Sigmoid colon (tissue), 7 donors: Measurements from ENCODE around the gene AP4E1. TPM values are rescaled to one million over a fixed set of nuclear protein-coding genes. Genes with fewer than 3 reads are reported as not detected.
A peak's percentile ranks its signal among the peaks of the same experiment; 100 is the strongest.
"Not testable (repeated sequence)": the region's sequence is repeated elsewhere in the genome, so short reads cannot be mapped to it uniquely, and the experiment has no call there.

ENCODE experiments used
- DNase-seq: peaks from one replicate; pipeline ENCODE4 v3.0.0-alpha.2; 2019
- H3K27ac ChIP-seq, 4 donors: fragments of 200-600 bp; sonication (generic); one replicate each; pipeline ENCODE4 v1.5.1; 2016 to 2019; ENCODE audit warnings: mild to moderate bottlenecking in 1 of 4
- H3K27me3 ChIP-seq, 3 donors: fragments of 200-600 bp; sonication (generic); one replicate each; pipeline ENCODE4 v1.5.1; 2019; ENCODE audit warnings: mild to moderate bottlenecking in 1 of 3
- H3K36me3 ChIP-seq, 4 donors: fragments of 200-600 bp; sonication (generic); one replicate each; pipeline ENCODE4 v1.5.1; 2016 to 2019
- H3K4me1 ChIP-seq, 4 donors: fragments of 200-600 bp; sonication (generic); one replicate each; pipeline ENCODE4 v1.5.1; 2017 to 2019
- H3K4me3 ChIP-seq, 4 donors: fragments of 200-600 bp; sonication (generic); one replicate each; pipeline ENCODE4 v1.5.1; 2017 to 2019; ENCODE audit warnings: mild to moderate bottlenecking in 2 of 4, moderate library complexity in 1 of 4
- H3K9me3 ChIP-seq, 4 donors: fragments of 200-600 bp in 3 of 4; sonication (generic) in 3 of 4; one replicate each; pipeline versions ENCODE4 v1.5.1 to v1.6.1; 2013 to 2019
- CTCF ChIP-seq, 4 experiments: fragments of 450-650 bp in 3 of 4; fragments of 200-600 bp in 1 of 4; IDR thresholded peaks; one replicate each; pipeline ENCODE4 v1.5.1; 2016 to 2019; ENCODE audit warnings: antibody characterized with exemption in 4 of 4, mild to moderate bottlenecking in 3 of 4, moderate library complexity in 2 of 4
- EP300 ChIP-seq, 4 donors: sonication (generic); formaldehyde crosslinking; IDR thresholded peaks; one replicate each; pipeline ENCODE4 v1.6.1; 2017; ENCODE audit warnings: antibody characterized with exemption in 4 of 4
- POLR2A ChIP-seq, 2 donors: fragments of 450-650 bp; IDR thresholded peaks; one replicate each; pipeline ENCODE4 v1.6.1; 2016; ENCODE audit warnings: antibody characterized with exemption in 2 of 2, mild to moderate bottlenecking in 2 of 2, moderate library complexity in 2 of 2
- POLR2AphosphoS5 ChIP-seq, 4 donors: sonication (generic); formaldehyde crosslinking; IDR thresholded peaks; one replicate each; pipeline ENCODE4 v1.6.1; 2017; ENCODE audit warnings: antibody characterized with exemption in 4 of 4
- whole genome bisulfite sequencing, 2 donors: extraction: QIAGEN DNeasy Blood & Tissue Kit; methylation state at CpG; one replicate each; pipeline ENCODE4 v1.1.7; 2013; 5-methylcytosine and 5-hydroxymethylcytosine counted together
- intact Hi-C: fragments of 100-400 bp; cut with DNase I; formaldehyde crosslinking; loops from one replicate; pipeline ENCODE4 v1.15.1; 2023
- polyA plus RNA-seq, 3 donors: library from polyadenylated mRNA; stranded (reverse); fragments of 200-250 nt; gene quantifications; one replicate each; pipeline ENCODE4 v1.2.3, GENCODE V29; 2013
- total RNA-seq, 4 donors: library from RNA; depleted of rRNA; stranded (reverse); fragments of >200 nt; gene quantifications; one replicate each; pipeline ENCODE4 v1.1.0, GENCODE V29; 2016
- donor health status: healthy with polysubstance abuse.
- donor health status: Bipolar disorder and iron deficiency.
- donor health status: healthy.

The AP4E1 gene
- total and polyA plus RNA-seq, 7 donors, result 2.4 to 8.3 (median 7.3) TPM

DNA sequence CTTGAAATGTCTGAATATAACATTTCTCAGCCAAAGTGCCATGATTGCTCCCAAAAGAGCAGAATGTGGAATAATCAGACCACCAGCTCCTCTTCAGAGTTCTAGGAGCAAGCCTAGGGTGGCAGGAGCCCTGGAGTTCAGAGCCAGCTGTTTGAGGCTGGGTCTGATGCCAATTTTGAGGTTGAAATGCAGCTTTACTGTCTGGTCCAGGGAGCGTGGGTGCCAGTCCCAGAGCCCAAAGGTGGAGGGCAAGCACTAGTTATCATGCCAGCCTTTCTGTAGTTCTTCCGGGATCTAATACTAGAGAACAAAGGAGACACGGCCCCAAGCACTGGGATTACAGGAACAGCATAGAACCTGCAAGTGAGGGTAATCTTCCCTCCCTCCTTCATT, 117.0 kb downstream of the AP4E1 start:
- no peak overlapping the region for H3K27ac ChIP-seq
- no peak overlapping the region for H3K4me3 ChIP-seq
- TF ChIP-seq POLR2A (IDR thresholded peaks at IDR 0.05), result no peak
- no peak for TF ChIP-seq CTCF (IDR thresholded peaks at IDR 0.05)
- no peak for TF ChIP-seq POLR2AphosphoS5 (IDR thresholded peaks at IDR 0.05)
- TF ChIP-seq EP300 (IDR thresholded peaks at IDR 0.05), result no peak
- no peaks in the 10 kb centered on the region for H3K36me3 ChIP-seq
- intact Hi-C loops, result no loop called here
- WGBS, 2 donors, result 78 to 85% methylated on average over 3 of the region's 3 CpGs
- H3K9me3 ChIP-seq, result no peaks in the 10 kb centered on the region
- H3K27me3 ChIP-seq, result no peaks in the 10 kb centered on the region
- peaks cover 0 to 4% (median 1%) of the 10 kb centered on the region in 4 donors for H3K4me1 ChIP-seq
- DNase-seq, result no peak

DNA sequence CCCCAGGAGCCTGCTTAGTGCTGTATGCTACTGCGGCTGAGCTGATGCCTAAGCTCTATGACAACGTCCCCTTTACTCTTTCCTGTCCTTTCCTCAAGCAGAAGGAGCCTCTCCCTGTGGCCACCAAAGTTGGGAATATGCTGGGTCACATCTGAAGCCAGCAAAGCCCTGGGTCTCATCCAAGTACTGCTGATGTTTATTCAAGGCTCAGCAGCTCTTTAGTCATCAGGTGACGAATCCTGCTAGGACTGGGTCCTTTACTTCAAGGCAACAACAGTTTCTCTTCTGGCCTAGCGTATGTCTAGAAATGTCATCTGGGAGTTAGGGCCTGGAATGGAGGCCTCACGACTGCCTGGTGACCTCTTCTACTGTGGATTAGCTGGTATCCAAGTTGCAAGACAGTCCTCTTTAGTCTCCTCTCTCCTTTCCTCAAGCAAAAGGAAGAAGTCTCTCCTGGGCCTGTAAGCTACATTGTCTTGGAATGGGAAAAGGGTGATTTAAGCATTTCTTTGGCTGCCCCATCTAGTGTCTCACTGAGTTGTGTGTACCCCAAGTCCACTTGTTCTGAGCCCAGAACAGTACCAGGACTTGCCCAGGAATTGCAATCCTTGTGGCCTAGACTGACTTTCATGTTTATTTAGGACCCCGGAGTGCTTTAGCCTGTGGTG, 122.3 kb downstream of the AP4E1 start:
- H3K27ac ChIP-seq, result peak overlapping the region in 1 of 4 donors; percentile 48
- H3K36me3 ChIP-seq, result no peaks in the 10 kb centered on the region
- no peak for DNase-seq
- TF ChIP-seq POLR2AphosphoS5 (IDR thresholded peaks at IDR 0.05), result peak in 2 of 4 donors; percentile 23 to 55
- no peak for TF ChIP-seq CTCF (IDR thresholded peaks at IDR 0.05)
- intact Hi-C loops, result no loop called here
- no peaks in the 10 kb centered on the region for H3K27me3 ChIP-seq
- peaks cover 0 to 14% (median 10%) of the 10 kb centered on the region in 4 donors for H3K4me1 ChIP-seq
- 78 to 83% methylated on average over 6 of the region's 6 CpGs for WGBS, 2 donors
- no peak overlapping the region for H3K4me3 ChIP-seq
- no peaks in the 10 kb centered on the region for H3K9me3 ChIP-seq

DNA sequence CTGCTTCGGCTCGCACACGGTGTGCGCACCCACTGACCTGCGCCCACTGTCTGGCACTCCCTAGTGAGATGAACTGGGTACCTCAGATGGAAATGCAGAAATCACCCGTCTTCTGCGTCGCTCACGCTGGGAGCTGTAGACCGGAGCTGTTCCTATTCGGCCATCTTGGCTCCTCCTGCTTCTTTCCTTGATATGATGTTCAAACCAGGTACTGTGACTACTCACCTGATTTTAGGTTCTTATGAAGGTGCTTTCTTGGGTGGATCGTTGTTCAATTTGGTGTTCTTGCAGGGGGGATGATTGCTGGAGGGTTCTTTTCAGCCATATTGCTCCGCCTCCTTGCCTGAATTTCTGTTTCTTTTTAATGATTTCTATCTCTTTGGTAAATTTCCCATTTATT, 129.0 kb downstream of the AP4E1 start:
- H3K4me1 ChIP-seq, intact Hi-C loops, H3K27me3 ChIP-seq, DNase-seq, H3K9me3 ChIP-seq, H3K27ac ChIP-seq, H3K36me3 ChIP-seq, H3K4me3 ChIP-seq: not testable (repeated sequence)
- WGBS, 2 donors, result 64 to 97% methylated on average over 13 of the region's 13 CpGs

- WGBS, 2 donors, result 92 to 93% methylated on average over 7 of the region's 7 CpGs
- DNase-seq, result no peak
These were observed 129.9 kb downstream of the AP4E1 start for GRCh38 chr15:51038162-51038973.

GRCh38 chr15:51038974-51039319, 130.5 kb downstream of the AP4E1 start:
- Histone ChIP-seq H3K4me3 (no peak overlapping the region), H3K27me3 (no peaks in the 10 kb centered on the region), H3K27ac (no peak overlapping the region), H3K4me1 (peaks cover 0 to 5% (median 0%) of the 10 kb centered on the region in 4 donors), H3K36me3 (no peaks in the 10 kb centered on the region), H3K9me3 (no peaks in the 10 kb centered on the region)
- WGBS, 2 donors, result 94 to 95% methylated on average over 2 of the region's 2 CpGs
- TF ChIP-seq POLR2A (IDR thresholded peaks at IDR 0.05) (no peak), CTCF (IDR thresholded peaks at IDR 0.05) (no peak), EP300 (IDR thresholded peaks at IDR 0.05) (no peak), POLR2AphosphoS5 (IDR thresholded peaks at IDR 0.05) (no peak)
- no peak for DNase-seq
- intact Hi-C loops, result no loop called here

More at GRCh38 chr15:51038162-51038973, 129.9 kb downstream of the AP4E1 start:
- no peaks in the 10 kb centered on the region for H3K9me3 ChIP-seq
- no peaks in the 10 kb centered on the region for H3K27me3 ChIP-seq
- intact Hi-C loops, result no loop called here
- H3K4me1 ChIP-seq, result no peaks in the 10 kb centered on the region
- no peak overlapping the region for H3K27ac ChIP-seq
- no peak overlapping the region for H3K4me3 ChIP-seq
- no peaks in the 10 kb centered on the region for H3K36me3 ChIP-seq
- TF ChIP-seq EP300 (IDR thresholded peaks at IDR 0.05), result no peak
